Right lobe of liver (tissue), 6 donors: Measurements from ENCODE around the gene TRIM2. TPM values are rescaled to one million over a fixed set of nuclear protein-coding genes. Genes with fewer than 3 reads are reported as not detected.
A peak's percentile ranks its signal among the peaks of the same experiment; 100 is the strongest.

Experiments
- ATAC-seq, 4 donors: fragments of 200-7000 bp; cut with Tn5 transposase; one replicate each; pipeline ENCODE4 v1.9.1; 2020; ENCODE audit warnings: mild to moderate bottlenecking in 4 of 4, moderate library complexity in 4 of 4
- DNase-seq, 3 donors: peaks; one replicate each; pipeline ENCODE4 v3.0.0-alpha.2; 2020
- H3K27ac ChIP-seq, 3 donors: fragments of 200-600 bp; one replicate each; pipeline ENCODE4 v1.8.0; 2022
- H3K27me3 ChIP-seq, 2 donors: fragments of 200-600 bp; one replicate each; pipeline ENCODE4 v1.8.0; 2022
- H3K36me3 ChIP-seq, 4 donors: fragments of 200-600 bp; sonication (generic) in 1 of 4; one replicate each; pipeline versions ENCODE4 v1.5.1 to v1.8.0; 2017 to 2022; ENCODE audit warnings: control low read depth in 1 of 4
- H3K4me1 ChIP-seq, 4 donors: fragments of 200-600 bp; sonication (generic) in 1 of 4; one replicate each; pipeline versions ENCODE4 v1.5.1 to v1.8.0; 2017 to 2022; ENCODE audit warnings: control low read depth in 1 of 4
- H3K4me3 ChIP-seq, 3 donors: fragments of 200-600 bp; one replicate each; pipeline ENCODE4 v1.8.0; 2022
- H3K9me3 ChIP-seq, 4 donors: fragments of 200-600 bp; sonication (generic) in 1 of 4; one replicate each; pipeline versions ENCODE4 v1.5.1 to v1.8.0; 2017 to 2022; ENCODE audit warnings: control low read depth in 1 of 4
- POLR2A ChIP-seq: fragments of 450-650 bp; IDR thresholded peaks from one replicate; pipeline ENCODE4 v1.6.1; 2017; ENCODE audit warnings: antibody characterized with exemption, mild to moderate bottlenecking
- WGBS: methylation state at CpG from one replicate; pipeline ENCODE4 v1.1.6; 2018; ENCODE audit warnings: low coverage, low lambda C conversion rate; ENCODE audit not compliant: insufficient coverage; ENCODE audit errors: missing lambda C conversion rate; 5-methylcytosine and 5-hydroxymethylcytosine counted together
- intact Hi-C, 2 donors: fragments of 100-400 bp; cut with DNase I; formaldehyde crosslinking; loops; one replicate each; pipeline versions ENCODE4 v1.11.2 to v1.14.1; 2022
- total RNA-seq, 6 experiments: library from RNA; depleted of rRNA in 2 of 6; stranded (reverse); fragments of >200 nt in 2 of 6; fragmentation: NEBNext Ultra II Directional in 3 of 6; extraction: Animal tissue kit (Norgen Biotek cat#: 25700) in 3 of 6; gene quantifications; one replicate each; pipeline versions ENCODE4 v1.1.0 to v1.2.4, GENCODE V29; 2016 to 2023
- TF ChIP-seq, protein P1 (sequence below), 4 donors: fragments of 200-600 bp in 3 of 4; fragments of 450-650 bp in 1 of 4; IDR thresholded peaks; one replicate each; pipeline versions ENCODE4 v1.5.1 to v1.8.0; 2016 to 2022; ENCODE audit warnings: antibody characterized with exemption in 4 of 4, mild to moderate bottlenecking in 2 of 4
- donor health status: DM: no; HTN: yes; CAD: no.
- donor health status: DM: no; HTN: no; CAD: no.
- donor health status: DM: no; HTN: no; CAD: no.
- donor health status: DM: no; HTN: yes; CAD: no.
- donor health status: DM: no; HTN: yes; CAD: no.

TRIM2 gene
- total RNA-seq, 6 experiments from 2014 or later: 8.9 to 17.5 (median 10.0) TPM

DNA sequence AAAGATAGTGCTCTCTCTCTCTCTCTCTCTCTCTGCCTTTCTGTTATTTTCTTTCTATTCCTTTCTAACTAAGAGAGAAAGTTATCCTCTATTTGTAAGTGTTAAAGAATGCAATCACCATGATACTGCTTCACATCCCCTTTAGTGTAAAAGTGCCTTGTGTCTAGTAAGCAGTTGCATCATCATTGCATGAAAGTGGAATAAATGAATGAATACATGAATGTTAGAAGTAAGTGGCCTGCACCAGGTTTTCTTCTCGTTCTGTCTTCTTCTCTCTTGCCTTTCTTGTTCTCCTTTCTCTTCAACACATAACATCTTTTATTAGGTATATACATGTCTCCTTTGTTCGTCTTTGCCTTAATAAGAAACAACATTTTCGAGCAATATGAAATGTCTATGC, 35.2 kb downstream of the TRIM2 start:
- Histone ChIP-seq H3K36me3 (no peaks in the 10 kb centered on the region), H3K4me1 (peaks cover 0 to 4% (median 2%) of the 10 kb centered on the region in 4 donors), H3K27me3 (no peaks in the 10 kb centered on the region), H3K27ac (no peak overlapping the region), H3K4me3 (no peak overlapping the region), H3K9me3 (no peaks in the 10 kb centered on the region)
- intact Hi-C loops: no loop called here
- ATAC-seq (no peak), DNase-seq (no peak)
- TF ChIP-seq POLR2A: no peak
- TF ChIP-seq, protein P1, sequence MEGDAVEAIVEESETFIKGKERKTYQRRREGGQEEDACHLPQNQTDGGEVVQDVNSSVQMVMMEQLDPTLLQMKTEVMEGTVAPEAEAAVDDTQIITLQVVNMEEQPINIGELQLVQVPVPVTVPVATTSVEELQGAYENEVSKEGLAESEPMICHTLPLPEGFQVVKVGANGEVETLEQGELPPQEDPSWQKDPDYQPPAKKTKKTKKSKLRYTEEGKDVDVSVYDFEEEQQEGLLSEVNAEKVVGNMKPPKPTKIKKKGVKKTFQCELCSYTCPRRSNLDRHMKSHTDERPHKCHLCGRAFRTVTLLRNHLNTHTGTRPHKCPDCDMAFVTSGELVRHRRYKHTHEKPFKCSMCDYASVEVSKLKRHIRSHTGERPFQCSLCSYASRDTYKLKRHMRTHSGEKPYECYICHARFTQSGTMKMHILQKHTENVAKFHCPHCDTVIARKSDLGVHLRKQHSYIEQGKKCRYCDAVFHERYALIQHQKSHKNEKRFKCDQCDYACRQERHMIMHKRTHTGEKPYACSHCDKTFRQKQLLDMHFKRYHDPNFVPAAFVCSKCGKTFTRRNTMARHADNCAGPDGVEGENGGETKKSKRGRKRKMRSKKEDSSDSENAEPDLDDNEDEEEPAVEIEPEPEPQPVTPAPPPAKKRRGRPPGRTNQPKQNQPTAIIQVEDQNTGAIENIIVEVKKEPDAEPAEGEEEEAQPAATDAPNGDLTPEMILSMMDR (IDR thresholded peaks at IDR 0.05): no peak
- WGBS: 96% methylated on average over 3 of the region's 3 CpGs

DNA sequence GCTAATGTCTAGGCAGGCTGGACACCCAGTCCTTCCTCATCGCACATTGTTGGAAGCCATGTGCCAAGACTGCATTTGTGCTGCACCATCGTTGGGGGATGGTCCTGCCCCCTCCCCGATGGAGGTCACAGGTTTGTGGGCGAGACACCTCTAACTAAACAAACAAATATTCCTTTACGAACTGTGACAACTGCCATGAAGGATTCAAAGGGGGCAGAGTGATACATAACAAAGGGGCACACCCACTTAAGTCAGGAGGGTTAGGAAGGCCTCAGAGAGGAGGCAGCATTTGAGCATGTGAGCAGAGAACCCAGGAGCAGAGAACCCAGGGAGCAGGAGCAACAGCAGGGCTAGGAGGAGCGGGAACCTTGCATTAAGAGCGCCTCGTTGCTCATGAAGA, 37.1 kb downstream of the TRIM2 start:
- DNase-seq: no peak
- ATAC-seq: no peak
- no peaks in the 10 kb centered on the region for H3K36me3 ChIP-seq
- H3K27ac ChIP-seq: no peak overlapping the region
- no peak overlapping the region for H3K4me3 ChIP-seq
- no CpG with 5 or more reads among the region's 8 CpGs for WGBS
- TF ChIP-seq POLR2A: no peak
- TF ChIP-seq, protein P1 (IDR thresholded peaks at IDR 0.05): no peak
- intact Hi-C loops: no loop called here
- no peaks in the 10 kb centered on the region for H3K27me3 ChIP-seq
- H3K4me1 ChIP-seq: peaks cover 0 to 4% (median 2%) of the 10 kb centered on the region in 4 donors
- no peaks in the 10 kb centered on the region for H3K9me3 ChIP-seq

DNA sequence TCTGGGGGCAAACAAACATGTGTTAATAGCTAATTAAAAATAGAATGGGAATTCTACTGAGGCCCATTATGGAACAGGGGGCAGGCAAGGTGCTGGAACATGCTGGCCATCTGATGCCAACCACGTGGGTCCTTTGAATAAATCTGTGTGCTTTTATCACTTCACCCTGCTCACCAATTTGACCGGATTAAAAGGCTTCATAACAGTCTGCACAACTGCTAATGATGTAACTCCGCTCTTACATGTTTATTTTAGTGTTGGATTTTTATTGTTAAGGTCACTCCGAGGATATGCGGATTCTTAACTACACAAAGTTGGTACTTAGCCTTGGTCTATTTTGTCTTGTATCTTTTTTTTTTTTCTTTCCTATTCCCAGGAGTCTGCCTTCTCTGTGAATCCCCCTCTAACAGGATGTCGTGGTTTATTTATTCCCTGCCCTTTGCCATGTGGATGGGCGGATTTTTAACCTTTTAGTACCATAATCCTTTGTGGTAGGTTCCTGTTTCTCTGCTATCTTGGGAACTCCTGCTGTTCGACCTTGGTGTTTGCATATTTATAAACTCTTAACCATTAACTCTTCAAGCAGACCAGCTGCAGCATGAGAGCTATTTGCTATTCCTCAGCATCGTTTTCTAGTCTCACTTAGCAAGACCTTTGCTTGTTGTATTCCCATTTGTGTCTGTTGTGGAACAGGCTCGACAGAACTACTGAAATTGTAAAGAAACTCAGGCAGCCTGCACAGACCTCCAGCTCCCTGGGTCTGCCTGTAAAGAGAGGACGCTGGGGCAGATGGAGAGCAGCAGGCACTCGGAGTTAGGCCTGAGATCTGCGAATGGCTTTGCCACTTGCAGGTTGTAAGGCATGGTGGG, 38.0 kb downstream of the TRIM2 start:
- Histone ChIP-seq H3K36me3 (no peaks in the 10 kb centered on the region), H3K27me3 (no peaks in the 10 kb centered on the region), H3K9me3 (no peaks in the 10 kb centered on the region), H3K4me1 (peaks cover 0 to 4% (median 2%) of the 10 kb centered on the region in 4 donors), H3K27ac (no peak overlapping the region), H3K4me3 (no peak overlapping the region)
- intact Hi-C loops: no loop called here
- WGBS: 45% methylated on average over 8 of the region's 13 CpGs
- DNase-seq: no peak
- ATAC-seq: peak; percentile 30 to 45 (median 36)
- no peak for TF ChIP-seq POLR2A
- TF ChIP-seq, protein P1 (IDR thresholded peaks at IDR 0.05): no peak

- Histone ChIP-seq H3K27me3 (no peaks in the 10 kb centered on the region), H3K9me3 (no peaks in the 10 kb centered on the region), H3K36me3 (no peaks in the 10 kb centered on the region), H3K27ac (no peak overlapping the region), H3K4me1 (peaks cover 0 to 4% (median 2%) of the 10 kb centered on the region in 4 donors), H3K4me3 (no peak overlapping the region)
- whole genome bisulfite sequencing: 59% methylated on average over 2 of the region's 3 CpGs
- ATAC-seq (no peak), DNase-seq (no peak)
- no peak for TF ChIP-seq POLR2A
- TF ChIP-seq, protein P1 (IDR thresholded peaks at IDR 0.05): no peak
- intact Hi-C loops: no loop called here
Measured at GRCh38 chr4:153242839-153243324, 38.6 kb downstream of the TRIM2 start.
